ENCODE results near the gene UAP1L1.

Gene UAP1L1

GRCh38 chr9:137097761-137098462 is 20.6 kb downstream of the UAP1L1 start:
- no peak for DNase-seq (ENCODE audit: low read depth in 2 of 2)

- DNase-seq (ENCODE audit: low read depth in 2 of 2): no peak
Measured at GRCh38 chr9:137099231-137099630, 21.9 kb downstream of the UAP1L1 start.

- no peak for DNase-seq (ENCODE audit: low read depth in 2 of 2)
Measured at GRCh38 chr9:137103206-137103999, 26.1 kb downstream of the UAP1L1 start.

- DNase-seq (ENCODE audit: low read depth in 2 of 2): no peak
Measured at GRCh38 chr9:137105814-137106661, 28.7 kb downstream of the UAP1L1 start.

- DNase-seq (ENCODE audit: low read depth in 2 of 2): no peak
Measured at GRCh38 chr9:137106662-137107250, 29.4 kb downstream of the UAP1L1 start.

GRCh38 chr9:137107312-137107921 is 30.1 kb downstream of the UAP1L1 start:
- no peak for DNase-seq (ENCODE audit: low read depth in 2 of 2)

- DNase-seq (ENCODE audit: low read depth in 2 of 2): no peak
Measured at GRCh38 chr9:137107982-137108381, 30.7 kb downstream of the UAP1L1 start.

- DNase-seq (ENCODE audit: low read depth in 2 of 2): no peak
Measured at GRCh38 chr9:137108608-137109249, 31.4 kb downstream of the UAP1L1 start.

GRCh38 chr9:137109250-137110146 is 32.2 kb downstream of the UAP1L1 start:
- no peak for DNase-seq (ENCODE audit: low read depth in 2 of 2)

GRCh38 chr9:137110147-137110910 is 33.0 kb downstream of the UAP1L1 start:
- DNase-seq (ENCODE audit: low read depth in 2 of 2): no peak

- no peak for DNase-seq (ENCODE audit: low read depth in 2 of 2)
Measured at GRCh38 chr9:137110911-137111787, 33.8 kb downstream of the UAP1L1 start.

- DNase-seq (ENCODE audit: low read depth in 2 of 2): no peak
Measured at GRCh38 chr9:137111788-137112563, 34.7 kb downstream of the UAP1L1 start.

GRCh38 chr9:137112564-137113384 is 35.5 kb downstream of the UAP1L1 start:
- DNase-seq (ENCODE audit: low read depth in 2 of 2): no peak

GRCh38 chr9:137113385-137114159 is 36.3 kb downstream of the UAP1L1 start:
- DNase-seq (ENCODE audit: low read depth in 2 of 2): no peak

- no peak for DNase-seq (ENCODE audit: low read depth in 2 of 2)
Measured at GRCh38 chr9:137114220-137114612, 36.9 kb downstream of the UAP1L1 start.
